GM19467 (cell line): ENCODE measurements around the gene CTRB1.

Source experiments
- ATAC-seq: cut with Tn5 transposase; IDR thresholded peaks from one replicate; pipeline ENCODE4 v1.9.1; 2021; ENCODE audit warnings: mild to moderate bottlenecking, moderate library complexity; ENCODE audit not compliant: unreplicated experiment

The CTRB1 gene

DNA sequence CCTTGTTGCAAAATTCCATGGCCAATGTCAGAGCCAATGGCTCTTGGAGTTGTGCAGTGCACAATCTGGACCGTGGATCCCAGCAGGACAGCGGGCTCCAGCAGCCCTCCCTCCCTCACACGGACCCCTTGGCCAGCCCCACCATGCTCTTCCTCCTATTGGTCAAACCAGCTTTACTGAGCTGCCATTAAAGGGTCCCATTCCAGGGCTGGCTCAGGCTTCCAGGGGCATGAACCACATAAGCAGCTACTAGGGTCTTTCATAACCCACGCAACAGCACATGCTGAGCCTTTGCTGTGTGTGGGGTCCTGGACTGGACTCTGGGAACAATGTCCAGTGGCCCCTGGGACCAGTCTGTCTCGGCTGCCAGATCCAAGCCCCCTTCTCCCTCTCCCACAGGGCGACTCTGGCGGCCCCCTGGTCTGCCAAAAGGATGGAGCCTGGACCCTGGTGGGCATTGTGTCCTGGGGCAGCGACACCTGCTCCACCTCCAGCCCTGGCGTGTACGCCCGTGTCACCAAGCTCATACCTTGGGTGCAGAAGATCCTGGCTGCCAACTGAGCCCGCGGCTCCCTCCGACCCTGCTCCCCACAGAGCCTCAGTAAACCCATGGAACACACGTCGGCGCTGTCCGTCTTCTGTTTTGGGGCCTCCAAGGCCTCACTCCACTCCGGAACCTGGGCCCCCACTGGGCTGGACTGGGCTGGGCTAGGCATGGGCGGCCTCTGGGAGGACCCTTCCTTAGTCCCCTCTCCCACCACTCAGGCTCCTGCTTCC, 5.7 kb downstream of the CTRB1 start:
- no peak for ATAC-seq

DNA sequence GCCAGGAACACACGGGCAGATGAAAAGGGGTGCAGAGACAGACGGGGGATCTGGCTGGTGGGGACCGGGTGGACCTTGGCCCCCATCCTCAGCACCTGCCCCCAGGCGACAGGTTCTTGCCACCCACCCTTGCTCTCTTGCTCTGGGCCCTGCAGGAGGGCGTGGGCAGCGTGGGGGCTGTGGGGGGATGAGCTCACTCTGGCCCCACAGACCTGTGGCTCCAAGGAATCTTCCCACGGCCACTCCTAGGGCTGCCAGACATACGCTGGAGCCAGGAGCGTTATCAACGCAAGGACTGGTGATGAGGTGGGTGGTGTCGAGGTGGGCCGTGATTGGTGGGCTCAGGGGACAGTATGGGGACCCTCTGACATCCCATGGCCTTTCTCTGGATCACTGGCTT, 6.3 kb downstream of the CTRB1 start:
- no peak for ATAC-seq

DNA sequence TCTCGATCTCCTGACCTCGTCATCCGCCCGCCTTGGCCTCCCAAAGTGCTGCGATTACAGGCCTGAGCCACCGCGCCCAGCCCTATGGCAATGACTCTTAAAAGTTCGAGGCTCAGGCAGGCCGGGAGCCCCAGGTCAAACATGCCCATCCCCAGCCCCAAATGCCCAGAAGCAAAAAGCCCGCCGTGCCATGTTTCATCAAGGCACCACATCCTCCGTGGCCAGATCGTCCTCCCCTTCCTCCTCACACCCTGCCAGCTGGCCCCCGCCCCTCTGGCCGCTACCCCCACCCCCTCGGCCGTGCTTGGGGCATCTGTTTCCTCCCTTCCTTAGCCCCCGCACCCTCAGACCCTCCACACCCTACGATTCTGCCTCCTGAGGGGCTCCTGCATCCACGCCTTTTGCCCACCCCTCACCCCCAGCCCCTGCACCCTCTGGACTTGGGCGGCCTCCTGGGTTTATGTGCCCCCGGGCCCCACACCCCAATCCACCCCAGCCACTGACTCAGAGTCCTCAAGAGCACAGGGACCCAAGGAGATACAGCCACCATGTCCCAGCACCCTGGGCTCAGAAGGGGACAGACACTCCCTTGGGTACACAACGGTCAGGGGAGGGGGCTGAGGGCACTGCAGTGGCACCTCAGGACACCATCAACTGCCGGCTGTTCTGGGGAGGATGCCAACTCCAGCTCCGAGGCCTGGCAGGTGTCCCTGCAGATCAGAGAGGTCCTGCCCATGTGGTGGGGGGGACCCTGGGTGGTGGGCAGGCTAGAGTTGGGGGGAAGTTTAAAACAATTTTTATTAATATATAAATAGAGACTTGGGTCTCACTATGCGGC, 7.1 kb downstream of the CTRB1 start:
- ATAC-seq: no peak

GRCh38 chr16:75226550-75227360, 8.0 kb downstream of the CTRB1 start:
- no peak for ATAC-seq

- no peak for ATAC-seq
Measured at GRCh38 chr16:75227361-75228142, 8.8 kb downstream of the CTRB1 start.

GRCh38 chr16:75228143-75228976, 9.6 kb downstream of the CTRB1 start:
- no peak for ATAC-seq

DNA sequence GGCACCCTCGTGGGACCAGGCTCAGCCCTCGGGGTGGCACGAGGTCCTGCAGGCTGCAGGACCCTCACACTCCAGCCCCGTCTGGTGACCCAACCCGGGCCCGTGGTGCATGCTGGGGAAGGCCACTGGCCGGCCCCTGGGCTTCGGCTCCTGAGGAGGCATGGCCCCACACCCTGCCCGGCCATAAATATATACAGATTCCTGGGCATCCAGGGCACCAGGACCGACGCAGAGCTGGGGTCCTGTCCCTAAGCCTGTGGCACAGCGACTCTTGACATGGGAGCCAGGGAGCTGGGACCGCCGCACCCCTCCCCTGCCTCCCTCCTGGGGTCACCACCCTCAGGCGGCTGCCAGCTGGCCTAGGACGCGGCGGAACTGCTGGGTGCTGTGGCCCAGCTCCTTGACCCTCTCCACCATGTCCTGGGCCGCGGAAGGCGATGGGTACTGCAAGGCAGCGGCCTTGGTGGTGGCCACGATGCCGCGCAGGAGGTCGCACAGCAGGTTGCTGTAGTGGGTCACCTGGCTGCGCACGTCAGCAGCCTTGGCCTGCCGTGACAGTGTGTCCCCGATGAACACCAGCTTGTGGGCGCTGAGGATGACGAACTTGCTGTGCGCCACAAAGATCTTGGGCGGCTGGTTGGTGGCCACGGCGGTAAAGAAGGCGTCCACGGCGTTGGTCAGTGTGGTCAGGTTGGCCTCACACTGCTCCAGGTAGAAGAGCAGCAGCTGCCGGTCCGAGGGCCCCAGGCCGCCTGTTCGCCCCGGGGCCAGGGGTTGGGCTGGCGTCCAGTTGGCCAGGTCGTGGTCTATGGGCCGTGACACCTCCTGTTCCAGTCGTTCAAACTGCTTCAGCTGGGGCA, 10.6 kb downstream of the CTRB1 start:
- no peak for ATAC-seq

DNA sequence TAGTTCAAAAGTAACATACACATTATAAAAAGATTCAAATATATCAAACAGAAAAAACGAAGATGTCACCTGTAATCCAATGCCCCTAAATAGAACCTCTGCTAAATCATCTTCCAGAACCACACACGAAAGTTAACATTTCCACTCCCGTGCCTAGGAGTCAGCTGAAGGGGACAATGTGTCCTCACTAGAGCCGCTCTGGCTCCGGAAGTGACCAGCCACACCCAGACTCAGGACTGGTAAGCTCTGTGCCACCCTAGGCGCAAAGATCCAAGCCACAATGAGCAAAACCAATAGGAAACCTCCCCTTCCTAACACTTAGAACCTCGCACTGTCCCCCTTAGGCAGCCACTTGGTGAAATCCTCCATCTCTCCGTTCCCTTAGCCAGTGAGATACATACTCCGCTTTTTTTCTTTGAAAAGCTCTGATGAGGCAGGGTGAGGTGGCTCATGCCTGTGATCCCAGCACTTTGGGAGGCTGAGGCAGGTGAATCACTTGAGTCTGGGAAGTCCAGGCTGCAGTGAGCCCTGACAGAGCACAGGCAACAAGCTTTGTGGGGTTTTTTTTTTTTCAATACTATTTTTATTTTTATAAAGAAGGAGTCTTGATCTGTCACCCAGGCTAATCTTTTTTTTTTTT, 11.8 kb downstream of the CTRB1 start:
- no peak for ATAC-seq

DNA sequence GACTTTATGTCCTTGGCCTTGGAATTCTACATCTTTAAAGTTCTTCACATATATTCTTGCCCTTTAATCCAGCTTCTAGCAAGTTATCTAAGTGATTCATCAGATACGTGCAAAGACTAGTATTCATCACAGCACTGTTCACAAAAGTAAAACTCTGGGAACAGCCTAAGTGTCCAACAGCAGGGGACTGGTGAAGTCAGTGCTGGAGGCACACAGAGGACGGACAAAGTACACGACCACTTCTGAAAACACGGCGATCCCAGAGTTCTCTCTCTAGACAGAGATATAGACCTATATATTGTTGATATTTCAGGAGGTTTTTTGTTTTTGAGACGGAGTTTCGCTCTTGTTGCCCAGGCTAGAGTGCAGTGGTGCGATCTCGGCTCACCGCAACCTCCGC, 12.8 kb downstream of the CTRB1 start:
- no peak for ATAC-seq

GRCh38 chr16:75233611-75233938, 14.8 kb downstream of the CTRB1 start:
- ATAC-seq: no peak

DNA sequence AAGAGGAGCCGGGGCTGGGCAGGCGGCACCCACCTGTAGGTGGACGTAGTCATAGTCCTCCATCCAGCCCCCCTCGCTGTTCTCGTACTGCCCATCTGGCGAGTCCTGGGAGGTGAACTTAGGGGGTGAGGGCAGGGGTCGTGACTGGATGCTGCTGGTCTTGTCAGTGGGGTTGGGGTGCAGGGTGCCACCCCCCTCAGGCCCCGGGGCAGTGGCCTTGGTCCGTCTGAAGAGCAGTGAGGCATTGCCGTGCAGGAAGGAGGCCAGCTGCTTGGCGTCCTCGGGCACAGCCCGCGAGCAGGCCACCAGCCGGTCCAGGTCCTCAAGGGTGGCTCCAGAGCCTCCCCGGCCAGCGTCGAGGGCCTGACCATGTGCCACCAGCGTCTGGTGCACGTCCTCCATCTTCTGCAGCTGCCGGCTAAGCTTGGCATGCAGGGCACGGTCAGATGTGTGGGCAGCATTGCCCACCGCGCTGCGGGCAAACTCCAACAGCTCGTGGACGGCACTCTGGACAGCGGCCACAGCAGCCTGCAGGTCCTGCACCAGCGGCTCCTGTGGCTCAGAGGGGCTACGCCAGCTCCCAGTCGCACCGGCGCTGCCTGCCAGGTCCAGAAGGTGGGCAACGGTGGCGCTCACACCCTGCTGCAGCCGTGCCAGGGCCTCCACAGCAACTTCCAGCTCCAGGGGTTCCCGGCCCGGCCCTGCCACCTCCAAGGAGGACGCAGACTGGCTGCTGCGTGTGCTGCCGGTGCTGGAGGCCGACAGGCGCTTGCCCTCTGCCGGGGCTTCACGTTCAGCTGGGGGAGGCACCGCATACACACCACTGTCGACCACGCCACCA, 16.3 kb downstream of the CTRB1 start:
- no peak for ATAC-seq

DNA sequence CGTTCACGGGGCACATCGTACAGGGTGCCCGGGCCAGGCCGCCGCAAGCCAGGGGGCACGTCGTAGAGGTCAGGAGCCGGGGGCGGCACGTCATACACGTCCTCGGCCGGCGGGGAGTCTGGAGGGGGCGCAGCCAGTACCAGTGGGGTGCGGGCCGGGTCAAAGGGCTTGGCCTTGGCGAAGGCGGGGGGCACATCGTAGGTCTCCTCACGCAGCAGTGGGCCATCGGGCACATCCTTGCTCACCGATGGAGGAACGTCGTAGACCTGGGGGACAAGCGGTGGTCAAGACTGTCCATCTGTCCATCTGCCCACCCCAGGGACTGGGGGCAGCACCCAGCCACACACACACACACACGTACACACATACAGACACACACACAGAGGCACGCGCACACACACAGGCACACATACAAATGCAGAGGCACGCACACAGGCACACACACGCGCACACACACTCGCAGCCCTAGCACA, 17.0 kb downstream of the CTRB1 start:
- no peak for ATAC-seq

DNA sequence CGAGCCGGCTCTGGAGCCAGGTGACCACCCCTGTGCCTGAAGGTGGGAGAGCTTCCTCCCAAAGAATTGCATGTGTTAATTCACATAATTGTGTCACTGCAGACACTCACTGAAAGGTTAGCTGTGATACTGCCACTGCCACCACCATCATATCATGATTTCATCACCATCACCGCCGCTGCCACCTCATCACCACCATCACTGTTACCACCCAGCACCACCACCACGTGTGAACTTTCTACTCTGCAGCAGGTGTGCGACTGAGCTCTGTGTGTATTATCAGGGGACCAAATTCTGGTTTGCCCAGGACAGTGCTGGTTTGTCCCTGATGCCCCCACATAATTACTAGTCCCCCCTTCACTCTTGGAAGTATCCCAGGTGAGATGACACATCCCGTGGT, 17.4 kb downstream of the CTRB1 start:
- no peak for ATAC-seq

GRCh38 chr16:75236736-75237397, 18.1 kb downstream of the CTRB1 start:
- ATAC-seq: no peak

DNA sequence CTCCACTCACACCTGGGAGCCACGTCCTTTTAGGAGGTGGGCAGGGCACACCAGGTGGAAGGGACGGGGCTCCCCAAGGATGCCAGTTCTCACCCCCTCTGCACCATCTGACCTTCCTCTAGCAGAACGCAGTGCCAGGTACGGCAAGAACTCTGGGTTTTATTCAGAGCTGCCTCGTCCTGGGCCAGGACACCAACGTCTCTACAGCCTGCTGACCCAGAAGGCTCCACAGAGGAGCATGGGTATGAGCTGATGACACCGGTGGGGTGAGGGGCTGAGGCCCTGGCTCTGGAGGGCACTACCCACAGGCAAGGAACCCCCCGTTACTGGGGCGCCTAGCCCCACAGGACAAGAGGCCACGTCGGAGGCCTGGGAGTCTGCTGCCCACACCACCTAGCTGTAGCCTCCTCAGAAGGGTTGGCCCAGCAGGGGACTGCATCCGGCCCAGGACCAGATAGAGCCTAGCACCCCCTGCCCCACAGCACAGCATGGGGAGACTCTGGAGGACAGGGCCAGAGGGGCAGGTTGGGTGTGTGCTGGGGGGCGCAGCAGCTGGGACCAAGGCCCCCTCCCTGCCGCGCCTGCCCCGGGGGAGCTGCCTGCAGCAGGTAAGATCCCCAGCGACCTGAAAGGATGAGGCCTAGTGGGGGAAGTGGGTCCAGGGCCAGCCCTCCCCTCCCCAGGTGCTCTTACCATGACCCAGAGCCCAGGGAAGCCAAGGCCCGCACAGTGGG, 18.8 kb downstream of the CTRB1 start:
- no peak for ATAC-seq

- ATAC-seq: no peak
Measured at GRCh38 chr16:75238132-75238852, 19.5 kb downstream of the CTRB1 start.
